Posterior vena cava (tissue), 2 donors: ENCODE data around the gene MEX3A. TPM values are rescaled to one million over a fixed set of nuclear protein-coding genes. Genes with fewer than 3 reads are reported as not detected.
"Not testable (repeated sequence)": the region's sequence is repeated elsewhere in the genome, so short reads cannot be mapped to it uniquely, and the experiment has no call there.

ENCODE experiments used
- DNase-seq: peaks from one replicate; pipeline ENCODE4 v3.0.0-alpha.2; 2020; ENCODE audit warnings: low spot score
- intact Hi-C, 2 donors: fragments of 100-400 bp; cut with DNase I; formaldehyde crosslinking; loops; one replicate each; pipeline versions ENCODE4 v1.14.1 to v1.14.2; 2022 to 2023
- total RNA-seq, 2 donors: library from RNA; stranded (reverse); fragmentation: NEBNext Ultra II Directional; extraction: Animal tissue kit (Norgen Biotek cat#: 25700); gene quantifications; one replicate each; pipeline ENCODE4 v1.2.1, GENCODE V29; 2021
- donor health status: DM: yes; HTN: yes; CAD: no.
- donor health status: DM: yes; HTN: yes; CAD: no.

MEX3A gene
- total RNA-seq, 2 donors from 2014 or later: 0.23 to 0.76 TPM

DNA sequence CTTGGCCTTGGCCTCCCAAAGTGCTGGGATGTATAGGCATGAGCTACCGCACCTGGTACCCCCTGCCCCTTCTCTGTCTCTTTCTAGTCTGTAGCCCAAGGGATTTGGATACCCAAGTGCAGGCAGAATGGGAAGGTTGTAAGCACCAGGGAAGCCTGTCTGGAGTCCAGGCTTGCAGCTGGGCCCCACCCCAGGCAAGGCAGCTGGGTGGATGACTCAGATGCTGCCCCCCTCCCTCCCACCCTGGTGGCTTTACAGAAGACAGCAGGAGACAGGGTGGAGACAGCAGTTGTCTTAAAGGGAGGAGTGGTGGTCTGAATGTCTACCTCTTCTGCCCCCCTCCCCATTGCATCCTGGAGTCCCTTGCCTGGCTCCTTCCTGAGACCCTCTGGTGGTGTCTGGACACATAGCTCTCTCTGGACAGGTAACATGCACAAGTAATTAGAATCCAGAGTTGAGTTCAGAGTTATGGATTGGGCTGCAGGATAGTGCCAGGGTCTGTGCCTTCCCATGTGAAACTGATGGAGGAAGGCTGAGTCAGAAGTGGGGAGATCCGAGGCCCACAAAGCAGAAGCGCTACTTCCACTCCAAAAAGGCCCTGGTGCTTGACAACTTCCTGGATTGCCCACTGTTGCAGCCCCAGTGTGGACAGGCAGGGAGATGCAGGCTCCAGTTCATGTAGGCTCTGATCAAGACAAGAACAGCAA is 37.4 kb upstream of the MEX3A start:
- intact Hi-C loops: no loop called here
- no peak for DNase-seq

GRCh38 chr1:156118177-156118868 is 36.1 kb upstream of the MEX3A start:
- DNase-seq: peak; percentile 83
- intact Hi-C loops: no loop called here

DNA sequence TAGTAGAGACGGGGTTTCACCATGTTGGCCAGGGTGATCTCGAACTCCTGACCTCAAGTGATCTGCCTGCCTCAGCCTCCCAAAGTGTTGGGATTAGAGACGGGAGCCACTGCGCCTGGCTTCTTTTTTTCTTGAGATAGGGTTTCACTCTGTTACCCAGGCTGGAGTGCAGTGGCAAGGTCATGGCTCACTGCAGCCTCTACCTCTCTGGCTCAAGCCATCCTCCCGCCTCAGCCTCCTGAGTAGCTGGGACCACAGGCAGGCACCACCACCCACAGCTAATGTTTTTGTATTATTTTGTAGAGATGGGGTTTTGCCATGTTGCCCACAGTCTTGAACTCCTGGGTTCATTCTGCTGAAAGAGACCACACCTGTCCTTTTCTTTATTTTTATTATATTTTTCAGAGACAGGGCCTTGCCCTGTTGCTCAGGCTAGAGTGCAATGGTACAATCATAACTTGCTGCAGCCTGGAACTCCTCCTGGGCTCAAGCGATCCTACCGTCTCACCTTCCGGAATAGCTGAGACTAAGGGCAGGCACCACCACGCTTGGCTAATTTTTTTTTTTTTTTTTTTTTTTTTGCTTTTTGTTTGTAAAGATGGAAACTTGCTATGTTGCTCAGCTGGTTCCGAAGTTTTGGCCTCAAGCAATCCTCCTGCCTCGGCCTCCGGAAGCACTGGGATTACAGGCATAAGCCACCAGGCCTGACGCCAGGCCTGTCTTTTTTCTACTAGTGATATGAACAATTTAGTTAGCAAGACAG is 35.3 kb upstream of the MEX3A start:
- intact Hi-C loops: no loop called here
- no peak for DNase-seq

DNA sequence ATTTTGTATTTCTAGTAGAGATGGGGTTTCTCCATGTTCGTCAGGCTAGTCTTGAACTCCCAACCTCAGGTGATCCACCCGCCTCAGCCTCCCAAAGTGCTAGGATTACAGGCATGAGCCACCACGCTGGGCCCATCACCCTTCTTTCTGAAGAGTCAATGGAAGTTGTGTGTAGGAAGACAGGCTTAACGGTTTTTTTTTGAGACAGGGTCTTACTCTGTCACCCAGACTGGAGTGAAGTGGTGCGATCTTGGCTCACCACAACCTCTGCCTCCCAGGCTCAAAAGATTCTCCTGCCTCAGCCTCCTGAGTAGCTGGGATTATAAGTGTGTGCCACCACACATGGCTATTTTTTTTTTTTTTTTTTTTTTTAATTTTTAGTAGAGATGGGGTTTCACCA is 34.5 kb upstream of the MEX3A start:
- not testable (repeated sequence) for DNase-seq
- intact Hi-C loops: loop anchor here in 1 of 2 donors (1.0 kb wide), 1 partner anchor 21 kb away; no protein-coding TSS in a partner anchor

- intact Hi-C loops: loop anchor here in 1 of 2 donors (1.0 kb wide), 1 partner anchor 22 kb away; no protein-coding TSS in a partner anchor
- DNase-seq: peak; percentile 85
Measured at GRCh38 chr1:156115514-156116374, 33.5 kb upstream of the MEX3A start.

DNA sequence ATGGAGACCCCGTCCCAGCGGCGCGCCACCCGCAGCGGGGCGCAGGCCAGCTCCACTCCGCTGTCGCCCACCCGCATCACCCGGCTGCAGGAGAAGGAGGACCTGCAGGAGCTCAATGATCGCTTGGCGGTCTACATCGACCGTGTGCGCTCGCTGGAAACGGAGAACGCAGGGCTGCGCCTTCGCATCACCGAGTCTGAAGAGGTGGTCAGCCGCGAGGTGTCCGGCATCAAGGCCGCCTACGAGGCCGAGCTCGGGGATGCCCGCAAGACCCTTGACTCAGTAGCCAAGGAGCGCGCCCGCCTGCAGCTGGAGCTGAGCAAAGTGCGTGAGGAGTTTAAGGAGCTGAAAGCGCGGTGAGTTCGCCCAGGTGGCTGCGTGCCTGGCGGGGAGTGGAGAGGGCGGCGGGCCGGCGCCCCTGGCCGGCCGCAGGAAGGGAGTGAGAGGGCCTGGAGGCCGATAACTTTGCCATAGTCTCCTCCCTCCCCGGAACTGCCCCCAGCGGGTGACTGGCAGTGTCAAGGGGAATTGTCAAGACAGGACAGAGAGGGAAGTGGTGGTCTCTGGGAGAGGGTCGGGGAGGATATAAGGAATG is 32.8 kb upstream of the MEX3A start:
- intact Hi-C loops: no loop called here

DNA sequence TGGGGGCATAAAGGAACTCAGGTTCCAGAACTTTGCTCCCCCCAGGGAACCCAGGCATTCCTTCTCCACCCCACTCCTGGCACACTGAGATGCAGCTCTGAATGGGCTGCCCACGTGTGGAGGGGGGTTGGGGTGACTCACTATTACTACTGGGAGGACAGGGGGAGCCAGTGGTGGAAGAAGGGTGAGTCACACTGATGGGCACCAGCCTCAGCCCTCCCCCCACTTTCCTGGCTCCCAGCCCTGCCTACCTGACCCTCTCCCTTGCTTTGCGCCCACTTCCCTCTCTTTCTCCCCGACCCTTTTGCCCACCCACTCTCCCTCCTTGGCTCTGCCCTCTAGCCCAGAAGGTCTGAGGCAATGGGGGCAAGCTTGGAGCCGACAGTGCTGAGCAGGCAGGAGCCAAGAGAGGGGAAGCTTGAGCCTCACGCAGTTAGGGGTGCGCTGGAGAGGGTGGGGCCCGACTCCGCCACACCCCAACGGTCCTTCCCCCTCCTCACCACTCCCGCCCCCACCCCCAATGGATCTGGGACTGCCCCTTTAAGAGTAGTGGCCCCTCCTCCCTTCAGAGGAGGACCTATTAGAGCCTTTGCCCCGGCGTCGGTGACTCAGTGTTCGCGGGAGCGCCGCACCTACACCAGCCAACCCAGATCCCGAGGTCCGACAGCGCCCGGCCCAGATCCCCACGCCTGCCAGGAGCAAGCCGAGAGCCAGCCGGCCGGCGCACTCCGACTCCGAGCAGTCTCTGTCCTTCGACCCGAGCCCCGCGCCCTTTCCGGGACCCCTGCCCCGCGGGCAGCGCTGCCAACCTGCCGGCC is 32.0 kb upstream of the MEX3A start, which contains the start of gene LMNA:
TSS of gene LMNA (plus strand) at position 611 of the 818 bp plus-strand sequence. CDS start 208 bp downstream, outside the sequence.
- DNase-seq: peak; percentile 98
- intact Hi-C loops: no loop called here

More for the DNA sequence above, 32.8 kb upstream of the MEX3A start:
- peak; percentile 85 for DNase-seq

DNA sequence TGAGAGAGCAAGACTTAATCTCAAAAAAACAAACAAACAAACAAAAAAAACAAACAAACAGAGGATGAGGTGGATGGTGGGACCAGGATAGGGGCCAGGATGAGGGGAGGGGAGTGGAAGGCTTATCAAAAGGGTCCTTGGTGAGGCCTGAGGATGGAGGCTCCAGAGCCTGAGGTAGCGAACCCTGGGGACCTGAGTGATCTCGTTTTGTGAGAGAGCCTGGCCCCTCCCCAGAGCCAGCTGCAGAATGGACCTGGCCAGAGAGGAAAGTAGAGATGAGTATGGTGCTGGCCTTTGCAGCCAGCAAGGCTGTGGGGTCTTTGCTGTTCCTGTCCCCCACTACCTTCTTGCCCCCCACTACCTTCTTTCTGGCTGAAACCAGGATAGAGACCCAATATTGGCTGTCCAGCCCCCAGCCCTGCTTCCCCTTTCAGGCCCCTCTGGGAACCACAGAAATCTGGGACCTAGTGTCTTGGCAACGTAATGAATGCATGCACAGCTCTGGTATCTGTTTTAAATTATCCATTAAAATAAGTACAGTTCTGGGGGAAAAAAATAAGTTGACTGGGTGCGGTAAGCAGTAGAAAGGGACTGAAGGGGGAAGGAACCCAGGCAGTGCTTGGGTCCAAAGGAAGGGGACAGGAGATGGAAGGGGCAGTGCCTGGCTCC is 31.2 kb upstream of the MEX3A start:
- no peak for DNase-seq
- intact Hi-C loops: no loop called here

DNA sequence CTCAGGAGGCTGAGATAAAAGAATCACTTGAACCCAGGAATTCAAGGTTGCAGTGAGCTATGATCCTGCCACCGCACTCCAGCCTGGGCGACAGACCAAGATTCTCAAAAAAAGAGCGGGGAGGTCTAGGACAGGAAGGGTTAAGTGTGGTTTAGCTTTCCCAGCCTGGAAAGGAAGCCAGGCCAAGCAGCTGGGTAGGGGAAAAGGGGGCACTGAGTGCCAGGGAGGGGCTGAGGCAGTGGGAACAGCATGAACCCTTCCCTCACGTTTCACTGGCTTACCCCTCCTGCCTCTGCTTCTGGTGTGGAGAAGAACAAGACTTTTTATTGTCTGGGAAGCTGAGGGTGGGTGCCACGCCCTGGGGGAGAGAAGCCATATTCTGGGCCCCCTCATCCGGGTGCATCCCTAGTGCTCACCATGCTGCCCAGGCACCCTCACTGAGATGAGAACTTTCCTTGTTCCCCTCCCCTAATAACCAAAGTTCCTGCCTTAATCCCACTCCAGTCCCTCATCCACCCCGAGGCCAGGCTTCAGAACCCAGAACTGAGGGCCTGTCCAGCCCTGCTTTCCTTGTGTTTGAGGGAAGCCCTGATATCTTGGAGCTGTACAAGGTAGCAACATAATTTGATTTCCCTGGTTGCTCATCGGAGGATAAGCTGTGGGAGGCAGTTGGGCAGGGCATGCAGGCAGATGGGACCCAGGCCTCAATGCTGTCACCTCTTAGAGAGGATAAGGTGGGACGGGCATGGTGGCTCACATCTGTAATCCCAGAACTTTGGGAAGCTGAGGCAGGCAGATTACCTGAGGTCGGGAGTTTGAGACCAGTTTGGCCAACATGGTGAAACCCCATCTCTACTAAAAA is 30.2 kb upstream of the MEX3A start:
- intact Hi-C loops: no loop called here
- no peak for DNase-seq

DNA sequence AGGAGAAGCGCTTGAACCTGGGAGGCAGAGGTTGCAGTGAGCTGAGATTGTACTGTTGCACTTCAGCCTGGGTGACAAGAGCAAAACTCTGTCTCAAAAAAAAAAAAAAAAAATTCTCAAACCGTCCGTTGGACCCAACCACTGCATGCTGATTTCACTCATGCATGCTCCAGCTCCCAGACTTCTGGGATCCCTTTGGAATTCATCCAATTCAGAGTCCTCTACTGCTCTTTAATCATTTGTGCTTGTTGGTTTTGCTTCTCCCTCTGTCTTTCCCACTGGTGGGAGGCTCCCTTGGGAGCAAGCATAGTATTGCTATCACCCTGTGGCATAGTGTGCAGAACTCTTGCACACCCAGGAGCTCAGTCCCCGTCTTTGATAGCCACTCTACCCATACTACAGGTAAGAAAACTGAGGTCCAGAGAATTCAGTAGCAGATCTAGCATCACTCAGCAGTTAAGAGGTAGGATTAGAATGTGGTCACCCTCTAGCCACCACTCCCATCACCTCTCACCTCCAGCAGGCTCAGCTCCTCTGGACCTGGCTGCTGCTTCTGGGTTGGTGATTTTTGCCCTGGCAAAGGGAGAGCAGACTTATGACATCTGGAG is 29.2 kb upstream of the MEX3A start:
- intact Hi-C loops: no loop called here
- DNase-seq: no peak

DNA sequence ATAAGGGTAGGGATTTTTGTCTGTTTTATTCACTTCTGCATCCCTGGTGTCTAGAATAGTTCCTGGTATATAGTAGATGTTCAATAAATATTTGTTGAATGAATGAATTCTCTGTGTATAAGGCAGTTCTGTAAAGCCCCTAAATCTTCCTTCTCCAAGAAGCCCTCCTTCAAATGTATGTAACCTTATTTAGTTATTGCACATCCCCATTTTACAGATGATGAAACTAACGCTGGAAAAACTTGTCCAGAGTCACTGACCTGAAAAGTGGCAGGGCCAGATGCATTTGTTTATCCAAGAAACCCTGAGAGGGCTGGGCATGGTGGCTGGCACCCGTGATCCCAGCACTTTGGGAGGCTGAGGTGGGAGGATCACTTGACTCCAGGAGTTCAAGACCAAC is 28.0 kb upstream of the MEX3A start:
- DNase-seq: no peak

GRCh38 chr1:156108664-156109241 is 26.5 kb upstream of the MEX3A start:
- DNase-seq: no peak
- intact Hi-C loops: no loop called here

More for the DNA sequence above, 28.0 kb upstream of the MEX3A start:
- intact Hi-C loops: no loop called here

- no peak for DNase-seq
- intact Hi-C loops: no loop called here
Measured at GRCh38 chr1:156108057-156108456, 25.8 kb upstream of the MEX3A start.

DNA sequence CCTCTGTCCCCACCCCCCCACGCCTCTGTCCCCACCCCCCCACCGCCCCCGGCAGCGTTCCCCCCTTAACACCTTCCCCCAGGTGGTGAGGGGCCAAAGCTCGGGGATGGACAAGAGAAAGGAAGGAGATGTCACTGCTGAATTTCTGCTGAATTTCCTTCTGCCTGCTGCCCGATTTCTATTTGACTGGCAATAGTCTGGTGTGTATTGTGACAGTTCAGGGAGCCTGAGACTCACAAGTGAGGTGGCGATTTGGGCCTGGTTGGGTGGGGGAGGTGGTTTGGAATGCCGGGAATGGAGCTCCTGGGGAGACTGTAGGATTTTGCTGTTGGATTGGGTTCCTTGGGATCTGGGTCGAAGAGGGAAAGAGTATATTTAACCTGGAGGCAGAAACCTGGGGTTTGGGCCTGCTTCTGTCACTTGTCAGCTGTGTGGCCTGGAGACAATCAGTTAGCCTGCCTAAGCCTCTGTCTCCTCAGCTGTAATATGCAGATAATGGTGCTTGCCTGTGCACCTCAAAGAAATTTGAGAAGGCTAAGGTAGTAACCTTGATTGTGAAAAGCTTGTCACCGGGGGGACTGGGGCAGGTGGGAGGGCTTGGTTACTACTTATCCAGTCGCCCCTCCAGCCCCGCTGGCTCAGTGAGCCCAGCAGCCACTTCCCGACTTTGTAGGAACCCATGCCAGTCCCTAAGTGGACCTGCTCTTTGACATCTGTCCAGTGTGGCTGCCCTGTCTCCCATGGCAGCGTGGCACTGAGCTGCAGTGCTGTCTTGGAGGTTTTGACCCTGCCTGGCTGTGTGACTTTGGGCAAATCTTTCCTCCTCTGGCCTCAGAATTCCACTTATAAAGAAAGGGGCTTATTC is 24.6 kb upstream of the MEX3A start:
- DNase-seq: no peak
- intact Hi-C loops: no loop called here
